HepG2 (cell line): ENCODE results near the gene WBP1. TPM values are rescaled to one million over a fixed set of nuclear protein-coding genes. Genes with fewer than 3 reads are reported as not detected.
A peak's percentile ranks its signal among the peaks of the same experiment; 100 is the strongest.

Source experiments
- FOXP1 ChIP-seq, 2 experiments: fragments of 450-650 bp in 1 of 2; IDR thresholded peaks; 2 replicates each; pipeline ENCODE4 v1.6.1; 2017 to 2018; ENCODE audit warnings: antibody characterized with exemption in 1 of 2
- HNRNPLL ChIP-seq: fragments of 200-400 bp; formaldehyde crosslinking; IDR thresholded peaks from 2 replicates; pipeline ENCODE4 v1.6.1; 2017; ENCODE audit warnings: mild to moderate bottlenecking, low read depth, low read length; ENCODE audit not compliant: poor library complexity, severe bottlenecking
- MEIS1 ChIP-seq: sonication (generic); formaldehyde crosslinking; IDR thresholded peaks from 2 replicates; pipeline ENCODE4 v1.9.0; 2021; ENCODE audit warnings: mild to moderate bottlenecking, missing genetic modification reagents, moderate library complexity, borderline replicate concordance
- PHF8 ChIP-seq: sonication (generic); formaldehyde crosslinking; IDR thresholded peaks from 2 replicates; pipeline ENCODE4 v1.5.0; 2020; ENCODE audit warnings: missing genetic modification reagents
- PITX1 ChIP-seq: sonication (generic); formaldehyde crosslinking; IDR thresholded peaks from 2 replicates; pipeline ENCODE4 v1.5.1; 2020; ENCODE audit warnings: mild to moderate bottlenecking, missing genetic modification reagents
- RBM22 ChIP-seq: fragments of 200-400 bp; formaldehyde crosslinking; optimal IDR thresholded peaks from 2 replicates; pipeline ENCODE3; 2017; ENCODE audit warnings: mild to moderate bottlenecking, low read length, moderate library complexity
- SMARCC2 ChIP-seq: fragments of 450-650 bp; IDR thresholded peaks from 2 replicates; pipeline ENCODE4 v1.6.1; 2017; ENCODE audit warnings: antibody characterized with exemption, mild to moderate bottlenecking
- SMARCE1 ChIP-seq: fragments of 450-650 bp; IDR thresholded peaks from 2 replicates; pipeline ENCODE4 v1.6.1; 2017; ENCODE audit warnings: borderline replicate concordance
- SP4 ChIP-seq: sonication (generic); formaldehyde crosslinking; IDR thresholded peaks from 2 replicates; pipeline ENCODE4 v1.8.1; 2023; ENCODE audit warnings: mild to moderate bottlenecking, missing genetic modification reagents
- SP5 ChIP-seq: IDR thresholded peaks from 2 replicates; pipeline ENCODE4 v1.6.1; 2016; ENCODE audit warnings: low read depth, borderline replicate concordance
- SRF ChIP-seq: IDR thresholded peaks from 2 replicates; pipeline ENCODE4 v1.6.1; 2011; ENCODE audit warnings: mild to moderate bottlenecking, low read depth, low read length, moderate library complexity
- ZNF615 ChIP-seq: sonication (generic); formaldehyde crosslinking; IDR thresholded peaks from 2 replicates; pipeline ENCODE4 v1.5.0; 2020; ENCODE audit warnings: mild to moderate bottlenecking, missing genetic modification reagents, borderline replicate concordance
- ZNF629 ChIP-seq: sonication (generic); formaldehyde crosslinking; conservative IDR thresholded peaks from 2 replicates; pipeline ENCODE4 v1.5.0; 2020; ENCODE audit warnings: missing genetic modification reagents
- polyA plus RNA-seq, 8 experiments: library from polyadenylated mRNA; depleted of rRNA in 3 of 8; stranded (reverse) in 7 of 8; unstranded in 1 of 8; fragments of >200 nt; fragmentation: Illumina TruSeq in 4 of 8; extraction: Trizol in 4 of 8; gene quantifications; 2 replicates each; pipeline versions ENCODE4 v1.2.1 to v1.2.3, GENCODE V29; 2011 to 2016; ENCODE audit warnings: low read depth in 4 of 8, missing spikeins in 1 of 8, mixed read lengths in 1 of 8; ENCODE audit not compliant: insufficient read depth in 1 of 8
- total RNA-seq, 5 experiments: library from RNA; depleted of rRNA; stranded (reverse); fragments of >200 nt; fragmentation: Illumina TruSeq; extraction: Trizol; gene quantifications; 2 replicates each; pipeline ENCODE4 v1.2.3, GENCODE V29; 2016; ENCODE audit warnings: low read depth in 1 of 5
- TF ChIP-seq, protein P1 (sequence below): IDR thresholded peaks from 2 replicates; pipeline ENCODE4 v1.6.1; 2018; ENCODE audit warnings: missing genetic modification reagents, mild to moderate bottlenecking, missing compliant biosample characterization
- TF ChIP-seq, protein P2 (sequence below): sonication (generic); formaldehyde crosslinking; IDR thresholded peaks from 2 replicates; pipeline ENCODE4 v1.5.1; 2020; ENCODE audit warnings: mild to moderate bottlenecking, missing genetic modification reagents, moderate library complexity
- TF ChIP-seq, protein P3 (sequence below): sonication (generic); formaldehyde crosslinking; IDR thresholded peaks from 2 replicates; pipeline ENCODE4 v1.5.0; 2020; ENCODE audit warnings: missing genetic modification reagents
- TF ChIP-seq, protein P4 (sequence below): sonication (generic); formaldehyde crosslinking; IDR thresholded peaks from 2 replicates; pipeline ENCODE4; 2020; ENCODE audit warnings: missing genetic modification reagents, mild to moderate bottlenecking, borderline replicate concordance

The WBP1 gene
- total and polyA plus RNA-seq, 2 of the 13 experiments (the other 11 are each of a cell fraction or from before 2014, with no cell fraction given) = 38.8 to 85.7 TPM

DNA sequence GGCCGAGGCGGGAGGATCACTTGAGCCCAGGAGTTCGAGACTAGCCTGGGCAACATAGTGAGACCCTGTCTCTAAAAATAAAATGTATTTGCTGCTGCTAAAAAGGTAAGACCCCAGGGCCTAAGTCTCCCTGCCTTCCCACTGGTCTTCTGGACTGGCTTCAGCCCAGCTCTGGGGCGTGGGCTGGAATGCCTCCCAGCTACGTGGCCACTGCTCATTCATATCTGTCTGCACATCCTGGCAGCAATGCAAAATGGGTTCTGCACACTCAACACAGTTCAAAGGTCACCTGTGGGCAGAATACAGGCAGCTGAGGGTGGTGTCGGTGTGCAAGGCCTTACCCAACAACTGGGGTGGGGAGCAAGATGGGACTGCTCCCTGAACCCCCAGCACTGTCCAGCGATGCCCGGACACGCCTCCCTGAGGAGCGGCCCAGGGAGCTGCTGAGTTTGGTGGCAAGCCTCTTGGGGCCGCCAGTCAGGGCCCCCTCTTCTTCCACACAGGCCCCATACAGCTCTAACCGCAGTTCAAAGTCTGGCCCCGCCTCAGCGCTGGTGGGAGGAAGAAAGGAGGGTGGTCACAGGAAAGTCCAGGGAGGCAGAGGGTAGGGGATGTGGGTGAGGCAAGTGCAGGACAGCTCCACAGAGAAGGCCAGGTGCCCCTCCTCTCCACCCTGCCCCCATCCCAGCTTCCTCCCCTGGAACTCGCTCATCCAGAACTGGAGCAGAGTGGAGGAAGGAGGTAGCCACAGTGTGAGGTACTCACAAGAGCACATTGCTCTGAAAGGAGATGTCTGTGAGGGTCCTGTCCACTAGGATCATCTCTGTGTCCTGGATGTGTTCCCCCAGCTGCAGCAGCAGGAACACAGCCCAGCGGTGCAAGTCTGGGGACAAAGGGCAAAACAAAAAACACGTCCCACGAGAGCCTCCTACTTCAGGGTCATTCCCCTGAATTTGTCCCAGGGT is 28.5 kb upstream of the WBP1 start (continued):
- TF ChIP-seq, protein P1, sequence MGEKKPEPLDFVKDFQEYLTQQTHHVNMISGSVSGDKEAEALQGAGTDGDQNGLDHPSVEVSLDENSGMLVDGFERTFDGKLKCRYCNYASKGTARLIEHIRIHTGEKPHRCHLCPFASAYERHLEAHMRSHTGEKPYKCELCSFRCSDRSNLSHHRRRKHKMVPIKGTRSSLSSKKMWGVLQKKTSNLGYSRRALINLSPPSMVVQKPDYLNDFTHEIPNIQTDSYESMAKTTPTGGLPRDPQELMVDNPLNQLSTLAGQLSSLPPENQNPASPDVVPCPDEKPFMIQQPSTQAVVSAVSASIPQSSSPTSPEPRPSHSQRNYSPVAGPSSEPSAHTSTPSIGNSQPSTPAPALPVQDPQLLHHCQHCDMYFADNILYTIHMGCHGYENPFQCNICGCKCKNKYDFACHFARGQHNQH (CRISPR knock-in tag) = peak; percentile 58; the same call in 1 of the 2 replicates
- TF ChIP-seq MEIS1 (0 out of 2 replicates have a peak, but pooled peaks have one; percentile 42), SMARCE1 (0 out of 2 replicates have a peak, but pooled peaks have one; percentile 24), ZNF615 (CRISPR knock-in tag) (no peak), SRF (no peak), PHF8 (CRISPR knock-in tag) (peak; percentile 54; the same call in 1 of the 2 replicates), RBM22 (peak; percentile 91), FOXP1 (IDR thresholded peaks at IDR 0.05) (no peak), FOXP1 (CRISPR knock-in tag; IDR thresholded peaks at IDR 0.05) (peak; percentile 37; the same call in 1 of the 2 replicates), ZNF629 (CRISPR knock-in tag) (peak; percentile 89), SP4 (CRISPR knock-in tag) (peak; percentile 76), SP5 (peak; percentile 98), SMARCC2 (no peak), PITX1 (peak; percentile 68), HNRNPLL (peak; percentile 56)
- TF ChIP-seq, protein P2, sequence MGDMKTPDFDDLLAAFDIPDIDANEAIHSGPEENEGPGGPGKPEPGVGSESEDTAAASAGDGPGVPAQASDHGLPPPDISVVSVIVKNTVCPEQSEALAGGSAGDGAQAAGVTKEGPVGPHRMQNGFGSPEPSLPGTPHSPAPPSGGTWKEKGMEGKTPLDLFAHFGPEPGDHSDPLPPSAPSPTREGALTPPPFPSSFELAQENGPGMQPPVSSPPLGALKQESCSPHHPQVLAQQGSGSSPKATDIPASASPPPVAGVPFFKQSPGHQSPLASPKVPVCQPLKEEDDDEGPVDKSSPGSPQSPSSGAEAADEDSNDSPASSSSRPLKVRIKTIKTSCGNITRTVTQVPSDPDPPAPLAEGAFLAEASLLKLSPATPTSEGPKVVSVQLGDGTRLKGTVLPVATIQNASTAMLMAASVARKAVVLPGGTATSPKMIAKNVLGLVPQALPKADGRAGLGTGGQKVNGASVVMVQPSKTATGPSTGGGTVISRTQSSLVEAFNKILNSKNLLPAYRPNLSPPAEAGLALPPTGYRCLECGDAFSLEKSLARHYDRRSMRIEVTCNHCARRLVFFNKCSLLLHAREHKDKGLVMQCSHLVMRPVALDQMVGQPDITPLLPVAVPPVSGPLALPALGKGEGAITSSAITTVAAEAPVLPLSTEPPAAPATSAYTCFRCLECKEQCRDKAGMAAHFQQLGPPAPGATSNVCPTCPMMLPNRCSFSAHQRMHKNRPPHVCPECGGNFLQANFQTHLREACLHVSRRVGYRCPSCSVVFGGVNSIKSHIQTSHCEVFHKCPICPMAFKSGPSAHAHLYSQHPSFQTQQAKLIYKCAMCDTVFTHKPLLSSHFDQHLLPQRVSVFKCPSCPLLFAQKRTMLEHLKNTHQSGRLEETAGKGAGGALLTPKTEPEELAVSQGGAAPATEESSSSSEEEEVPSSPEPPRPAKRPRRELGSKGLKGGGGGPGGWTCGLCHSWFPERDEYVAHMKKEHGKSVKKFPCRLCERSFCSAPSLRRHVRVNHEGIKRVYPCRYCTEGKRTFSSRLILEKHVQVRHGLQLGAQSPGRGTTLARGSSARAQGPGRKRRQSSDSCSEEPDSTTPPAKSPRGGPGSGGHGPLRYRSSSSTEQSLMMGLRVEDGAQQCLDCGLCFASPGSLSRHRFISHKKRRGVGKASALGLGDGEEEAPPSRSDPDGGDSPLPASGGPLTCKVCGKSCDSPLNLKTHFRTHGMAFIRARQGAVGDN (CRISPR knock-in tag) = peak; percentile 99
- TF ChIP-seq, protein P3, sequence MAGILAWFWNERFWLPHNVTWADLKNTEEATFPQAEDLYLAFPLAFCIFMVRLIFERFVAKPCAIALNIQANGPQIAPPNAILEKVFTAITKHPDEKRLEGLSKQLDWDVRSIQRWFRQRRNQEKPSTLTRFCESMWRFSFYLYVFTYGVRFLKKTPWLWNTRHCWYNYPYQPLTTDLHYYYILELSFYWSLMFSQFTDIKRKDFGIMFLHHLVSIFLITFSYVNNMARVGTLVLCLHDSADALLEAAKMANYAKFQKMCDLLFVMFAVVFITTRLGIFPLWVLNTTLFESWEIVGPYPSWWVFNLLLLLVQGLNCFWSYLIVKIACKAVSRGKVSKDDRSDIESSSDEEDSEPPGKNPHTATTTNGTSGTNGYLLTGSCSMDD (CRISPR knock-in tag) = no peak
- TF ChIP-seq, protein P4, sequence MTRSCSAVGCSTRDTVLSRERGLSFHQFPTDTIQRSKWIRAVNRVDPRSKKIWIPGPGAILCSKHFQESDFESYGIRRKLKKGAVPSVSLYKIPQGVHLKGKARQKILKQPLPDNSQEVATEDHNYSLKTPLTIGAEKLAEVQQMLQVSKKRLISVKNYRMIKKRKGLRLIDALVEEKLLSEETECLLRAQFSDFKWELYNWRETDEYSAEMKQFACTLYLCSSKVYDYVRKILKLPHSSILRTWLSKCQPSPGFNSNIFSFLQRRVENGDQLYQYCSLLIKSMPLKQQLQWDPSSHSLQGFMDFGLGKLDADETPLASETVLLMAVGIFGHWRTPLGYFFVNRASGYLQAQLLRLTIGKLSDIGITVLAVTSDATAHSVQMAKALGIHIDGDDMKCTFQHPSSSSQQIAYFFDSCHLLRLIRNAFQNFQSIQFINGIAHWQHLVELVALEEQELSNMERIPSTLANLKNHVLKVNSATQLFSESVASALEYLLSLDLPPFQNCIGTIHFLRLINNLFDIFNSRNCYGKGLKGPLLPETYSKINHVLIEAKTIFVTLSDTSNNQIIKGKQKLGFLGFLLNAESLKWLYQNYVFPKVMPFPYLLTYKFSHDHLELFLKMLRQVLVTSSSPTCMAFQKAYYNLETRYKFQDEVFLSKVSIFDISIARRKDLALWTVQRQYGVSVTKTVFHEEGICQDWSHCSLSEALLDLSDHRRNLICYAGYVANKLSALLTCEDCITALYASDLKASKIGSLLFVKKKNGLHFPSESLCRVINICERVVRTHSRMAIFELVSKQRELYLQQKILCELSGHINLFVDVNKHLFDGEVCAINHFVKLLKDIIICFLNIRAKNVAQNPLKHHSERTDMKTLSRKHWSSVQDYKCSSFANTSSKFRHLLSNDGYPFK (CRISPR knock-in tag) = peak; percentile 86
